CD4-positive, alpha-beta T cell (primary cell): Measurements from ENCODE around the gene LCN1. TPM values are rescaled to one million over a fixed set of nuclear protein-coding genes. Genes with fewer than 3 reads are reported as not detected.

ENCODE experiments used
- ATAC-seq: fragments of 200-7000 bp; cut with Tn5 transposase; one replicate; pipeline ENCODE4 v1.10.0; 2022; ENCODE audit warnings: mild to moderate bottlenecking; ENCODE audit not compliant: poor library complexity
- CTCF ChIA-PET: fragments of 350-600 bp; sonication (Branson Sonifier 250); formaldehyde crosslinking; loops from one replicate; lab custom pipeline; 2021; ENCODE audit warnings: antibody characterized with exemption, inconsistent platforms; lab: Charles Lee
- POLR2A ChIA-PET: fragments of 350-600 bp; sonication (Branson Sonifier 250); formaldehyde crosslinking; loops from one replicate; lab custom pipeline; 2021; ENCODE audit warnings: antibody characterized with exemption, inconsistent platforms; lab: Charles Lee
- DNase-seq, 14 experiments: peaks; one replicate each; pipeline ENCODE4 v3.0.0-alpha.2; 2013 to 2020; ENCODE audit warnings: mixed read lengths in 2 of 14
- H3K27ac ChIP-seq, 2 donors: one replicate each; pipeline versions ENCODE4 v1.5.1 to v1.7.0; 2013; ENCODE audit warnings: low read length in 2 of 2, low read depth in 1 of 2, mild to moderate bottlenecking in 1 of 2
- H3K27me3 ChIP-seq, 2 experiments: 1 replicate in 1 of 2; 2 replicates in 1 of 2; pipeline versions ENCODE4 v1.6.1 to v1.7.0; 2013; ENCODE audit warnings: low read length in 2 of 2, control low read depth in 1 of 2, mild to moderate bottlenecking in 1 of 2, moderate library complexity in 1 of 2; ENCODE audit not compliant: insufficient read depth in 2 of 2, control insufficient read depth in 1 of 2
- H3K36me3 ChIP-seq: one replicate; pipeline ENCODE4 v1.6.1; 2013; ENCODE audit warnings: low read length, control low read depth; ENCODE audit not compliant: insufficient read depth
- H3K4me1 ChIP-seq: one replicate; pipeline ENCODE4 v1.6.1; 2013; ENCODE audit warnings: low read length, control low read depth; ENCODE audit not compliant: insufficient read depth
- H3K4me3 ChIP-seq: one replicate; pipeline ENCODE4 v1.5.1; 2013; ENCODE audit warnings: mild to moderate bottlenecking, low read length, moderate library complexity
- H3K9me3 ChIP-seq, 2 experiments: 1 replicate in 1 of 2; 2 replicates in 1 of 2; pipeline versions ENCODE4 v1.6.1 to v1.7.0; 2013; ENCODE audit warnings: low read length in 2 of 2, mild to moderate bottlenecking in 2 of 2, control low read depth in 1 of 2, moderate library complexity in 1 of 2; ENCODE audit not compliant: control insufficient read depth in 1 of 2, insufficient read depth in 1 of 2
- H3K27ac Mint-ChIP-seq: one replicate; pipeline ENCODE4 v1.8.0; 2020; ENCODE audit warnings: mixed read lengths
- H3K27me3 Mint-ChIP-seq: one replicate; pipeline ENCODE4 v1.8.0; 2021; ENCODE audit warnings: mixed read lengths
- H3K36me3 Mint-ChIP-seq: one replicate; pipeline ENCODE4 v1.8.0; 2021; ENCODE audit warnings: low read depth, mixed read lengths
- H3K4me1 Mint-ChIP-seq: one replicate; pipeline ENCODE4 v1.8.0; 2021; ENCODE audit warnings: low read depth, mixed read lengths
- H3K4me3 Mint-ChIP-seq: one replicate; pipeline ENCODE4 v1.8.0; 2020; ENCODE audit warnings: mild to moderate bottlenecking, mixed read lengths
- H3K9me3 Mint-ChIP-seq: one replicate; pipeline ENCODE4 v1.8.0; 2020; ENCODE audit warnings: mixed read lengths
- intact Hi-C, 2 experiments: fragments of 100-400 bp; cut with DNase I in 1 of 2; cut with micrococcal nuclease in 1 of 2; formaldehyde crosslinking; loops; one replicate each; pipeline versions ENCODE4 v1.15.1 to v1.9.0; 2023 to 2025; cut with DNase I, micrococcal nuclease
- total RNA-seq, 174 experiments: library from RNA in 2 of 174; stranded (reverse) in 2 of 174; gene quantifications; one replicate each; pipeline ENCODE4 v1.2.3 and lab custom pipeline; 2021 to 2026
- TF ChIP-seq, protein P1 (sequence below): fragments of 200-600 bp; IDR thresholded peaks from one replicate; pipeline ENCODE4 v1.8.0; 2022; ENCODE audit warnings: antibody characterized with exemption, mild to moderate bottlenecking

The LCN1 gene
- total RNA-seq, 2 experiments from 2014 or later, result not detected

GRCh38 chr9:135480940-135481310, 40.3 kb upstream of the LCN1 start:
- peaks cover 44 to 49% of the 10 kb centered on the region in 2 experiments for H3K27me3 ChIP-seq
- no peaks in the 10 kb centered on the region for H3K36me3 ChIP-seq
- H3K36me3 Mint-ChIP-seq, result no peaks in the 10 kb centered on the region
- peak overlapping the region; percentile 58 for H3K4me3 ChIP-seq
- ATAC-seq (peak; percentile 43), DNase-seq (peak in 1 of 14 experiments; percentile 26)
- intact Hi-C loops, result no loop called here
- POLR2A ChIA-PET, result interaction anchor here (1.0 to 1.4 kb wide), 2 partner anchors 12 to 18 kb away, joined by 3 read pairs; no protein-coding TSS in a partner anchor
- H3K27ac Mint-ChIP-seq, result no peak overlapping the region
- H3K27me3 Mint-ChIP-seq, result peaks cover 40% of the 10 kb centered on the region
- peak overlapping the region; percentile 60 for H3K4me3 Mint-ChIP-seq
- peaks cover 19% of the 10 kb centered on the region for H3K4me1 Mint-ChIP-seq
- TF ChIP-seq, protein P1, sequence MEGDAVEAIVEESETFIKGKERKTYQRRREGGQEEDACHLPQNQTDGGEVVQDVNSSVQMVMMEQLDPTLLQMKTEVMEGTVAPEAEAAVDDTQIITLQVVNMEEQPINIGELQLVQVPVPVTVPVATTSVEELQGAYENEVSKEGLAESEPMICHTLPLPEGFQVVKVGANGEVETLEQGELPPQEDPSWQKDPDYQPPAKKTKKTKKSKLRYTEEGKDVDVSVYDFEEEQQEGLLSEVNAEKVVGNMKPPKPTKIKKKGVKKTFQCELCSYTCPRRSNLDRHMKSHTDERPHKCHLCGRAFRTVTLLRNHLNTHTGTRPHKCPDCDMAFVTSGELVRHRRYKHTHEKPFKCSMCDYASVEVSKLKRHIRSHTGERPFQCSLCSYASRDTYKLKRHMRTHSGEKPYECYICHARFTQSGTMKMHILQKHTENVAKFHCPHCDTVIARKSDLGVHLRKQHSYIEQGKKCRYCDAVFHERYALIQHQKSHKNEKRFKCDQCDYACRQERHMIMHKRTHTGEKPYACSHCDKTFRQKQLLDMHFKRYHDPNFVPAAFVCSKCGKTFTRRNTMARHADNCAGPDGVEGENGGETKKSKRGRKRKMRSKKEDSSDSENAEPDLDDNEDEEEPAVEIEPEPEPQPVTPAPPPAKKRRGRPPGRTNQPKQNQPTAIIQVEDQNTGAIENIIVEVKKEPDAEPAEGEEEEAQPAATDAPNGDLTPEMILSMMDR, result no peak
- peaks cover 14% of the 10 kb centered on the region for H3K4me1 ChIP-seq
- H3K27ac ChIP-seq, result no peak overlapping the region
- no peaks in the 10 kb centered on the region for H3K9me3 Mint-ChIP-seq
- CTCF ChIA-PET, result interaction anchor here (1.0 kb wide), 1 partner anchor 24 kb away, joined by 4 read pairs; no protein-coding TSS in a partner anchor
- H3K9me3 ChIP-seq, result peaks cover 0 to 9% of the 10 kb centered on the region in 2 experiments

DNA sequence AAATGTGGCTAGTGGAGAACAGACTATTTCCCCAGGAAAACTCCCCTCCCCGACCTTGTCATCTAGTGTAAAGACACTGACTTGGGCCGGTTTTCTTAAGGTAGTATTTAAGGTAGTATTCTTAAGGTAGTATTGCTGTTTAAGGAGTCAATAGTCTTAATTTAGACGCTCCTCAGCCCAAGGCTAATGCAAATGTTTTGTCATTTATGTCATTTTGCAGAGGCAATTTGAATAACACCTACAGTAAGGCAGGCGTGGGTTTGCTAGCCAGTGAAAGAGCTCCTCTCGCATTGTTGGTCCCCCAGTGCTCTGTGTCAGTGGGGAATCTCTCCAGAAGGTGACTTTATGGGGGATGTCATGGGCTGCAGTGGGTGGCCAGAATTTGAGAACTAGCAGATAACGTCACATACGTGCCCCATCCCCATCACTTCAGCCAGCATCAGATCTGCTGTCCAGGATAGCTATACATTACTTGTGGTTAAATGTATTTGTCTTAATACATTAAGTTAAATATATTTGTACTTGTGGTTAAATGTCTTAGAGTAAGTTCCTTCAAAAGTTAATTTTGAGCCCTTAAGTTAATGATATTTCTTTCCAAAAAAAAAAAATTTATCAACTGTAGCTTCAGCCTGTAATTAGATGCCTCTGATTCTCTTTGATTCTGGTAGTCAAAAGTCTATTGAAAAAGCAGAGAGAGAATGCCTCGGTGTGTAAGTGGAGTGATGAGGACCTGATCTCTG, 39.1 kb upstream of the LCN1 start:
- Mint-ChIP-seq H3K9me3 (no peaks in the 10 kb centered on the region), H3K4me1 (peaks cover 19% of the 10 kb centered on the region), H3K27me3 (peaks cover 40% of the 10 kb centered on the region), H3K36me3 (no peaks in the 10 kb centered on the region), H3K4me3 (peak overlapping the region; percentile 79), H3K27ac (no peak overlapping the region)
- Histone ChIP-seq H3K4me1 (peaks cover 14% of the 10 kb centered on the region), H3K9me3 (peaks cover 0 to 9% of the 10 kb centered on the region in 2 experiments), H3K27me3 (peaks cover 44 to 46% of the 10 kb centered on the region in 2 experiments), H3K36me3 (no peaks in the 10 kb centered on the region), H3K4me3 (no peak overlapping the region), H3K27ac (no peak overlapping the region)
- ATAC-seq (no peak), DNase-seq (no peak)
- ChIA-PET POLR2A (no interaction called here), CTCF (interaction anchor here (1.0 kb wide), 1 partner anchor 23 kb away, joined by 4 read pairs; no protein-coding TSS in a partner anchor)
- intact Hi-C loops, result no loop called here
- TF ChIP-seq, protein P1, result no peak

DNA sequence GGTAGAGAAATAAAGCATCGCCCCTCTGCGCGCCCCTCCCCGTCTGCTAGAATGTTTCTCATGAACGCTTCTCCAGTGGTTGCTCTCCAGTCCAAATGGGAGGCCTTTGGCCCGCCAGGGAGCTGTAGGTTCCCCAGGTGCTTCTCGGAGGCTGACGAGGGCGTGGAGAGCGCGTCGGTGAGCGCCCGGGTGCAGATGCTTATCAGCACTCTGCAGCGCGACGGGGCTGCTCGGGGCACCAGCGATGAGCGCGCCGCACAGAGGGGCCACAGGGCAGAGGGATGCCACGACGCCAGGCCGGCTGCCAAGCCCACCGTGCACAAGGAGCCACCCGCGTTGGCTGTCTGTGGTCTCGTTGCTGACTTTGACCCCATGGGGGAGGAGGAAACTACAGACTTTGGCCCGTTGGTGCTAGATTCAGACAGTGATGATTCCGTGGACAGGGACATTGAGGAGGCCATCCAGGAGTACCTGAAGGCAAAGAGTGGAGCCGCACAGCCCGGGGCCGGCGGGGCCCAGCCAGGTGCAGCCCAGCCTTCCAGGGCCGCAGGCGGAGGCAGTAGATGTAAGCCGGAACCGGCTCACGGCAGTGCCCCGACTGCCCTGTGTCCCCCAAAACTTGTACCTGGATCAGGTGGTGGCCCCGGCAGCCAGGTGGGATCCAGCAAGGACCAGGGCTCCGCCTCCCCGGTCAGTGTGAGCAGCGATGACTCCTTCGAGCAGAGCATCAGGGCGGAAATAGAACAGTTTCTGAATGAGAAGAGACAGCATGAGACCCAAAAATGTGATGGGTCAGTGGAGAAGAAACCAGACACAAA, 36.6 kb upstream of the LCN1 start:
- Mint-ChIP-seq H3K4me3 (no peak overlapping the region), H3K27me3 (peaks cover 24% of the 10 kb centered on the region), H3K4me1 (peaks cover 6% of the 10 kb centered on the region), H3K9me3 (no peaks in the 10 kb centered on the region), H3K27ac (no peak overlapping the region), H3K36me3 (no peaks in the 10 kb centered on the region)
- H3K36me3 ChIP-seq, result no peaks in the 10 kb centered on the region
- TF ChIP-seq, protein P1, result no peak
- DNase-seq (no peak), ATAC-seq (no peak)
- peaks cover 39 to 41% of the 10 kb centered on the region in 2 experiments for H3K27me3 ChIP-seq
- H3K27ac ChIP-seq, result no peak overlapping the region
- H3K9me3 ChIP-seq, result peaks cover 0 to 6% of the 10 kb centered on the region in 2 experiments
- intact Hi-C loops, result no loop called here
- POLR2A ChIA-PET, result no interaction called here
- peaks cover 12% of the 10 kb centered on the region for H3K4me1 ChIP-seq
- CTCF ChIA-PET, result interaction anchor here (1.3 kb wide), 1 partner anchor 20 kb away, joined by 4 read pairs; no protein-coding TSS in a partner anchor
- no peak overlapping the region for H3K4me3 ChIP-seq
